HG03039 (cell line): Measurements from ENCODE around the gene SLCO6A1.
A peak's percentile ranks its signal among the peaks of the same experiment; 100 is the strongest.

Source experiments
- ATAC-seq: cut with Tn5 transposase; IDR thresholded peaks from one replicate; pipeline ENCODE4 v1.9.1; 2021; ENCODE audit warnings: mild to moderate bottlenecking, moderate library complexity; ENCODE audit not compliant: unreplicated experiment

Gene SLCO6A1

GRCh38 chr5:102481054-102481715 lies 17.6 kb downstream of the SLCO6A1 start:
- no peak for ATAC-seq

GRCh38 chr5:102453716-102454115 lies 45.1 kb downstream of the SLCO6A1 start:
- peak; percentile 94 for ATAC-seq

DNA sequence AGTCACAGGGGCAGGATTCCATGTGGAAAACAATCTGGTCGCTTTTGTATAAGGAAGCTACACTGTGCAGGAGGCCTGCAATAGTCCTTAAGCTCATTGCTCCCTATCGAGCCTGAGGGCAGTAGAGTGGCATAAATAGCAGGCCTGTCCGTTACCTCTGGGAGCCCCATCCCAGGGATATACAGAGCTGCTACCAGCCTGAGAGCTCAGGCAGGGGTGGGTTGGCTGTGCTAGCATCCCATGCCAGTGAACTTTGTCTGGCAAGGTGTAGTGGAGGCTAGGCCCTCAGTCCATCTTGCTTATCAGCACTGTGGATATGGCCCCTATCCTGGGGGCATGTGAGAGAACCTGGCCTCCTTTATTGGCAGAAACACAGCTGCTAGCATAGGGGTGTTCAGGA lies 47.7 kb downstream of the SLCO6A1 start:
- no peak for ATAC-seq

DNA sequence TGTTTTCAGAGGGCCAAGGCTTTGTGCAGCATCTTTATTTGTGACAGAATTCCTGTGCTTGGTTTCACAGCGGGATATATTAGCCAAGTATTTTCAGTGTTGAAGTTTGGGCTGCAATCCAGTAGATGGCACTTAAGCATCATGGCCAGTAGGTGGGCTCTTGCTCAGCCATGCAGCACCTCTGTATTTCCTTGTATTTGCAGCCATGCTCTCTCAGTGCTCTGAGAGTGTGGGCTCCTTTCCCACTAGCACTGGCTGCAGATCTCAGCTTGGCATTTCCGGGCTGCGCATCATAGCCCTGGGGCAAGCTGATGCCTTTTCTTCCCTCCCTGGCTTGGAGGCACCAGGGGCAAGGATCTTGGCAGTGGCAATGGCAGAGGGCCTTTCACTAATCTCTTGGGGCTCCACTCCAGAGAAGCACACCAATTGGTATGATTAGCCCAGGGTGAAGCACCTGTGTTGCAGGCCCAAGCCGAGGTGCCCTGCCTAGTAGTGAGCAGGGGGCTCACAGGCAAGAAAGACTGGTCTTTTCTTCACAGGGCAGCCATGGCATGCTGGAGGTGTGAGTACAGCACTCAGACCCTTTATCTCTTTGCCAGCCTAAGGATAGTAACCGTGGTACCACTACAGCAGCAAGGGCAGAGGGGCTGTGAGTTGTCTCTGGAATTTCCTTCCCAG lies 48.3 kb downstream of the SLCO6A1 start:
- no peak for ATAC-seq

- no peak for ATAC-seq
These were observed 65.3 kb downstream of the SLCO6A1 start for GRCh38 chr5:102433473-102433872.

GRCh38 chr5:102421647-102422046 lies 77.2 kb downstream of the SLCO6A1 start:
- no peak for ATAC-seq

- no peak for ATAC-seq
These were observed 80.3 kb downstream of the SLCO6A1 start for GRCh38 chr5:102418531-102418930.

DNA sequence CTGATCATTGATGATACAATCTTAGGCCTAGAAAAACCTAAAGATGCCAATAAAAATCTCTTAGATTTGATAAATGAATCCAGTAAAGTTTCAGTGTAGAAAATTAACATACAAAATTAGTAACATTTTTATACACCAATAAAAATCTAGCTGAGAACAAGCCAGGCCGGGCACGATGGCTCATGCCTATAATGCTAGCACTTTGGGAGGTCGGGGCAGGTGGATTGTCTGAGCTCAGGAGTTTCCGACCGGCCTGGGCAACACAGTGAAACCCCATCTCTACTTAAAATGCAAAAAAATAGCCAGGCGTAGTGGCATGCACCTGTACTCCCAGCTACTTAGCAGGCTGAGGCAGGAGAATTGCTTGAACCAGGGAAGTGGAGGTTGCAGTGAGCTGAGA lies 84.4 kb downstream of the SLCO6A1 start:
- no peak for ATAC-seq

DNA sequence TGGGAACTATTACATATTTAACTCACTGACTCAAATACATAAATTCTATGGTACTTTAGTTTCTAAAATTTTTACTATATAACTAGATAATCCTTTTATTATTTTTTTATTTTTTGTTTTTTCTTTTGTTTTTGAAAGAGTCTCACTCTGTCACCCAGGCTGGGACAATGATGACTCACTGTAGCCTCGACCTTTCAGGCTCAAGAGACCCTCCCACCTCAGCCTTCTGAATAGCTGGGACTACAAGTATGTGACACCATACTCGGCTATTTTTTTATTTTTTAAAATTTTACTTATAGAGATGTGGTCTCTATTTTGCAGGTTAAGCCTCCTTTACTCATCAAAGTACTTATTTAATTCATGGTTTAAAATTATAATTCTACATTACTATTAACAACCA lies 110.6 kb downstream of the SLCO6A1 start:
- no peak for ATAC-seq

GRCh38 chr5:102385365-102385764 lies 113.4 kb downstream of the SLCO6A1 start:
- no peak for ATAC-seq

DNA sequence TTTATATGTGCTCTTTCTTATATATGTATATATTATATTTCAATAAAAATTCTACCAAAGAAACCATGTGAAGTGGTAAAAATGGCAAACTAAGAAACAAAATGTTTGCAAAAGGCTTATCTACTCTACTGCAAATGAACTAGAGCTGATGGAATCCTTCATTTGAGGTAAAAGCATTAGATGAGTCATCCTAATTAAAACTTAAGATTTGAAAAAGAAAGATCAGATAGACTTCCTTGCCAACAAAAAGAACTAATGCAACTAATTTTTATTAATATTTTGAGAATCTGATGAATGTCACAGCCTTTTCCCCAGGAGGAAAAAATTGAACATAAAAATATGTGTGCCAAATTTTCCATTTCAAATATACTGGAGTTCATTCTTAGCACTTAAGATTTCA lies 118.6 kb downstream of the SLCO6A1 start:
- ATAC-seq, result no peak

- ATAC-seq, result no peak
These were observed 122.9 kb downstream of the SLCO6A1 start for GRCh38 chr5:102375876-102376275.

DNA sequence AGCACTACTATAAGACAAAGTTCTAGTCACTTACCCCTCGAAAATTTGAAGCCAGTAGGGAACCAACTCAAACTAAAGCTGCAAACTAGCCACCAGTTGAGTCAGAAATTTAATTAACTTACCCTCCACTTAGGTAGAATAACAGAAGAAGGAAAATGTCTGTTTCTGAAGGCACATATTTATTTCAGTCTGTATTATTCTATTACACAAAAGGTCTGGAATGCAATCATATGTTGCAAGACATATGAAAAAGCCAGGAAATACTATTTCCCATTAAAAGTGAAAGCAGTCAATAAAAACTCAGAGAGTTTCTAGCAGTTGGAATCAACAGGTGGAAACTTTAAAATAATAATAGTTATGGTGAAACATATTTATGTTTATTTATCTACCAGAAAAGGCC lies 123.5 kb downstream of the SLCO6A1 start:
- no peak for ATAC-seq

DNA sequence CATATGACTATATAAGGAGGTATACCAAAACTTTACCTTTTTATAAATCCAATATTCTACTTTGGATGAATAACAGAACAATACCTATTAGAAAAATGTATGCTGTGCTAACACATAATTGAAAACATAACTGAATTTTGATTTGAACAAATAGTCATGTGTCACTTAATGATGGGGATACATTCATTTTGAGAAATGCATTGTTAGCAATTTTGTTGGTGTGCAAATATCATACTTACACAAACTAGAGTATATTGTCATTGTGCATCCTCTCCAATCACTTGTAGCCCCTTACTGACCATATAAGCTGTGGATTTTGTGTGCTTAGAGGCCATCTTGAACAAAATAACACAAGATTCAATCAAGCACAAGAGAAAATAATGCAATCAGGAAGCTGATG lies 130.4 kb downstream of the SLCO6A1 start:
- no peak for ATAC-seq

DNA sequence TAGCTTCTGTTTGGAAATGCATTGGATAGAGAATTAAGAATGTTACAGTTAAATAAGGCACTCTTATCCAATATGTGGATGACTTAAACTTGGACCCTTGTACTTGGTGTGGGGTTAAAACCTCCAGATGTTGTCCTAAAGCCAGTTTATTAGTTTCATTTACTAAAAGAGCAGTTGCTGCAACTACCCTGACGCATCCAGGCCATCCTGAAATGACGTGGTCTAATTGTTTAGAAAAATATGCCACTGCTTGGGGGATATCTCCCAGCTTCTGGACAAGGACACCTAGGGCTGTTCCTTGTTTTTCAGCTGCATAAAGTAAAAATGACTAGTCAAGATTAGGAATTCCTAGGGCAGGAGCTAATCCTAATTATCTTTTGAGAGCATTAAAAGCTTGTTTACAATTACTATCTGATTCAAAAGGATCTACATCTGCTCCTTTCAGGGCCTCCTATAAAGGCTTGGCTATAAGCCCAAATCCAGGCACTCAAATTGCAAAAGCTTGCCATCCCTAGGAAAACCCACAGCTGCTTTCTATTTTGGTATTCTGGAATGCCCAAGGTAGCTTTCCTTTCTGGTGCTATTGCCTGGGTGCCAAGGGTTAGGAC lies 157.0 kb downstream of the SLCO6A1 start:
- no peak for ATAC-seq

- no peak for ATAC-seq
These were observed 174.1 kb downstream of the SLCO6A1 start for GRCh38 chr5:102324714-102325113.
